HG03060 (cell line): ENCODE measurements around the gene SPDEF.

Source experiments
- ATAC-seq: cut with Tn5 transposase; IDR thresholded peaks from one replicate; pipeline ENCODE4 v1.9.1; 2021; ENCODE audit warnings: low read depth, moderate number of reproducible peaks; ENCODE audit not compliant: unreplicated experiment

SPDEF gene

GRCh38 chr6:34565722-34566137 lies 9.6 kb upstream of the SPDEF start:
- no peak for ATAC-seq

GRCh38 chr6:34564181-34564580 lies 8.1 kb upstream of the SPDEF start:
- ATAC-seq: no peak

- no peak for ATAC-seq
Observed at GRCh38 chr6:34563513-34563870, 7.4 kb upstream of the SPDEF start.

- ATAC-seq: no peak
Observed at GRCh38 chr6:34562861-34563512, 6.9 kb upstream of the SPDEF start.

- no peak for ATAC-seq
Observed at GRCh38 chr6:34562350-34562749, 6.2 kb upstream of the SPDEF start.

GRCh38 chr6:34561227-34561530 lies 5.0 kb upstream of the SPDEF start:
- no peak for ATAC-seq

- no peak for ATAC-seq
Observed at GRCh38 chr6:34560366-34561226, 4.5 kb upstream of the SPDEF start.

- no peak for ATAC-seq
Observed at GRCh38 chr6:34559651-34560365, 3.7 kb upstream of the SPDEF start.

- no peak for ATAC-seq
Observed at GRCh38 chr6:34558172-34558714, 2.1 kb upstream of the SPDEF start.

- ATAC-seq: no peak
Observed at GRCh38 chr6:34557228-34557627, 1.1 kb upstream of the SPDEF start.

GRCh38 chr6:34556493-34556892 lies 364 bp upstream of the SPDEF start:
- ATAC-seq: no peak

- no peak for ATAC-seq
Observed at GRCh38 chr6:34555328-34555727, 801 bp downstream of the SPDEF start.

GRCh38 chr6:34555007-34555322 lies 1.2 kb downstream of the SPDEF start:
- no peak for ATAC-seq

GRCh38 chr6:34554291-34555006 lies 1.7 kb downstream of the SPDEF start:
- ATAC-seq: no peak

GRCh38 chr6:34553750-34554149 lies 2.4 kb downstream of the SPDEF start:
- ATAC-seq: no peak

GRCh38 chr6:34553146-34553545 lies 3.0 kb downstream of the SPDEF start:
- ATAC-seq: no peak

- ATAC-seq: no peak
Observed at GRCh38 chr6:34552620-34553019, 3.5 kb downstream of the SPDEF start.

- ATAC-seq: no peak
Observed at GRCh38 chr6:34551720-34552119, 4.4 kb downstream of the SPDEF start.

GRCh38 chr6:34549804-34550202 lies 6.3 kb downstream of the SPDEF start:
- no peak for ATAC-seq

- ATAC-seq: no peak
Observed at GRCh38 chr6:34549026-34549803, 6.9 kb downstream of the SPDEF start.
